Upper lobe of left lung (tissue), 4 donors: Measurements from ENCODE around the gene ZNF366.

Experiments
- CTCF ChIP-seq, 6 experiments: fragments of 450-650 bp in 4 of 6; fragments of 200-600 bp in 2 of 6; sonication (generic) in 2 of 6; IDR thresholded peaks; one replicate each; pipeline ENCODE4 v1.5.1; 2016 to 2019; ENCODE audit warnings: antibody characterized with exemption in 6 of 6
- POLR2A ChIP-seq, 4 donors: fragments of 450-650 bp; IDR thresholded peaks; one replicate each; pipeline ENCODE4 v1.5.1; 2016 to 2017; ENCODE audit warnings: antibody characterized with exemption in 4 of 4, mild to moderate bottlenecking in 2 of 4
- POLR2AphosphoS5 ChIP-seq, 2 donors: sonication (generic); formaldehyde crosslinking; IDR thresholded peaks; one replicate each; pipeline ENCODE4 v1.5.1; 2017; ENCODE audit warnings: antibody characterized with exemption in 2 of 2

- TF ChIP-seq CTCF (IDR thresholded peaks at IDR 0.05) (peak in 2 of 6 experiments; percentile 18 to 30), POLR2A (IDR thresholded peaks at IDR 0.05) (no peak), POLR2AphosphoS5 (IDR thresholded peaks at IDR 0.05) (no peak)
Observed at GRCh38 chr5:72394688-72395087, 112.5 kb downstream of the ZNF366 start.
